Fibroblast of upper back skin (primary cell): ENCODE data around the gene ENTPD2.
A peak's percentile ranks its signal among the peaks of the same experiment; 100 is the strongest.

Experiments
- DNase-seq: peaks from one replicate; pipeline ENCODE4 v3.0.0-alpha.2; 2013

The ENTPD2 gene

GRCh38 chr9:137053944-137054931 lies at the start of gene ENTPD2:
Gene ENTPD2, minus strand, starts transcription at chr9:137054061. Its CDS starts 64 bp downstream, at chr9:137053997.
- DNase-seq: no peak

GRCh38 chr9:137103206-137103999 lies 49.5 kb upstream of the ENTPD2 start:
- DNase-seq: no peak

GRCh38 chr9:137099231-137099630 lies 45.4 kb upstream of the ENTPD2 start:
- DNase-seq: no peak

GRCh38 chr9:137097761-137098462 lies 44.1 kb upstream of the ENTPD2 start:
- DNase-seq: no peak

GRCh38 chr9:137096785-137097546 lies 43.1 kb upstream of the ENTPD2 start:
- DNase-seq: no peak

- no peak for DNase-seq
Measured at GRCh38 chr9:137095664-137096517, 42.0 kb upstream of the ENTPD2 start.

- no peak for DNase-seq
Measured at GRCh38 chr9:137089232-137089947, 35.5 kb upstream of the ENTPD2 start.

GRCh38 chr9:137088121-137088520 lies 34.3 kb upstream of the ENTPD2 start:
- DNase-seq: no peak

- no peak for DNase-seq
Measured at GRCh38 chr9:137087409-137087925, 33.6 kb upstream of the ENTPD2 start.

GRCh38 chr9:137086531-137087408 lies 32.9 kb upstream of the ENTPD2 start, which contains the start of gene MAN1B1:
Gene MAN1B1, plus strand, starts transcription at chr9:137086985. Its CDS starts 15 bp downstream, at chr9:137087000.
- DNase-seq: peak; percentile 98

- DNase-seq: no peak
Measured at GRCh38 chr9:137085920-137086530, 32.2 kb upstream of the ENTPD2 start.

GRCh38 chr9:137084526-137084925 lies 30.7 kb upstream of the ENTPD2 start:
- DNase-seq: no peak

GRCh38 chr9:137083394-137084004 lies 29.6 kb upstream of the ENTPD2 start:
- DNase-seq: peak; percentile 97

GRCh38 chr9:137082925-137083290 lies 29.0 kb upstream of the ENTPD2 start:
- no peak for DNase-seq

GRCh38 chr9:137082222-137082924 lies 28.5 kb upstream of the ENTPD2 start:
- no peak for DNase-seq

GRCh38 chr9:137080260-137081122 lies 26.6 kb upstream of the ENTPD2 start:
- no peak for DNase-seq

GRCh38 chr9:137079401-137079787 lies 25.5 kb upstream of the ENTPD2 start:
- DNase-seq: no peak
